Testis (tissue), 2 donors: ENCODE measurements around the gene PCDHA1.
A peak's percentile ranks its signal among the peaks of the same experiment; 100 is the strongest.

Experiments used
- CTCF ChIP-seq, 3 experiments: fragments of 450-650 bp in 2 of 3; fragments of 200-600 bp in 1 of 3; sonication (generic) in 1 of 3; IDR thresholded peaks; one replicate each; pipeline ENCODE4 v1.5.1; 2016 to 2019; ENCODE audit warnings: antibody characterized with exemption in 3 of 3, mild to moderate bottlenecking in 2 of 3, moderate library complexity in 1 of 3
- POLR2A ChIP-seq: fragments of 450-650 bp; IDR thresholded peaks from one replicate; pipeline ENCODE4 v1.6.1; 2017; ENCODE audit warnings: antibody characterized with exemption, mild to moderate bottlenecking, moderate library complexity

- TF ChIP-seq CTCF (IDR thresholded peaks at IDR 0.05): peak in 2 of 3 experiments; percentile 23 to 28
- no peak for TF ChIP-seq POLR2A
These were observed 15.5 kb downstream of the PCDHA1 start for GRCh38 chr5:140801494-140801841.
